Esophagus muscularis mucosa (tissue), 4 donors: ENCODE data around the gene ZSCAN16. TPM values are rescaled to one million over a fixed set of nuclear protein-coding genes. Genes with fewer than 3 reads are reported as not detected.

Source experiments
- DNase-seq: peaks from one replicate; pipeline ENCODE4 v3.0.0-alpha.2; 2017; ENCODE audit errors: extremely low spot score
- H3K27ac ChIP-seq, 4 donors: fragments of 200-600 bp; sonication (generic); replicated peaks in 1 of 4; 1 replicate in 3 of 4; 2 replicates in 1 of 4; pipeline ENCODE4 v1.5.1; 2016 to 2019; ENCODE audit warnings: mild to moderate bottlenecking in 1 of 4
- H3K27me3 ChIP-seq, 4 donors: fragments of 200-600 bp; sonication (generic); one replicate each; pipeline versions ENCODE4 v1.5.1 to v1.6.0; 2016 to 2019
- H3K36me3 ChIP-seq, 4 donors: fragments of 200-600 bp; sonication (generic); one replicate each; pipeline ENCODE4 v1.5.1; 2016 to 2019
- H3K4me1 ChIP-seq, 4 donors: fragments of 200-600 bp; sonication (generic); one replicate each; pipeline ENCODE4 v1.5.1; 2016 to 2019
- H3K4me3 ChIP-seq, 4 donors: fragments of 200-600 bp; sonication (generic); 1 replicate in 2 of 4; 2 replicates in 2 of 4; pipeline ENCODE4 v1.5.1; 2016 to 2019; ENCODE audit warnings: mild to moderate bottlenecking in 4 of 4, moderate library complexity in 1 of 4
- H3K9me3 ChIP-seq, 4 donors: fragments of 200-600 bp; sonication (generic); 1 replicate in 3 of 4; 2 replicates in 1 of 4; pipeline ENCODE4 v1.5.1; 2016 to 2019
- CTCF ChIP-seq, 3 experiments: fragments of 200-600 bp in 2 of 3; fragments of 450-650 bp in 1 of 3; sonication (generic) in 2 of 3; IDR thresholded peaks; one replicate each; pipeline ENCODE4 v1.5.1; 2017 to 2019; ENCODE audit warnings: antibody characterized with exemption in 3 of 3, mild to moderate bottlenecking in 2 of 3, moderate library complexity in 1 of 3
- EP300 ChIP-seq: sonication (generic); formaldehyde crosslinking; IDR thresholded peaks from one replicate; pipeline ENCODE4 v1.6.1; 2017; ENCODE audit warnings: antibody characterized with exemption
- POLR2A ChIP-seq: fragments of 450-650 bp; IDR thresholded peaks from one replicate; pipeline ENCODE4 v1.6.1; 2017; ENCODE audit warnings: antibody characterized with exemption, moderate library complexity, mild to moderate bottlenecking, low read depth
- POLR2AphosphoS5 ChIP-seq, 2 donors: sonication (generic); formaldehyde crosslinking; IDR thresholded peaks; one replicate each; pipeline ENCODE4 v1.6.1; 2017; ENCODE audit warnings: antibody characterized with exemption in 2 of 2
- WGBS: methylation state at CpG from one replicate; pipeline ENCODE4 v1.1.5; 2018; 5-methylcytosine and 5-hydroxymethylcytosine counted together
- intact Hi-C: fragments of 100-400 bp; cut with DNase I; formaldehyde crosslinking; loops from one replicate; pipeline ENCODE4 v1.15.1; 2023
- total RNA-seq, 4 donors: library from RNA; depleted of rRNA; stranded (reverse); fragments of >200 nt; gene quantifications; one replicate each; pipeline versions ENCODE4 v1.1.0 to v1.2.1, GENCODE V29; 2016

ZSCAN16 gene
- total RNA-seq, 4 donors from 2014 or later, result 2.9 to 7.4 (median 3.4) TPM

- Histone ChIP-seq H3K36me3 (peaks cover 0 to 52% (median 32%) of the 10 kb centered on the region in 4 donors), H3K9me3 (no peaks in the 10 kb centered on the region), H3K27me3 (no peaks in the 10 kb centered on the region), H3K4me3 (no peak overlapping the region), H3K4me1 (peaks cover 3 to 21% (median 16%) of the 10 kb centered on the region in 4 donors), H3K27ac (peak overlapping the region in 1 of 4 donors; percentile 77)
- no peak for DNase-seq
- no peak for TF ChIP-seq POLR2AphosphoS5 (IDR thresholded peaks at IDR 0.05)
- TF ChIP-seq CTCF (IDR thresholded peaks at IDR 0.05), result no peak
- no peak for TF ChIP-seq EP300
- TF ChIP-seq POLR2A, result no peak
- 81% methylated on average over 2 of the region's 4 CpGs for WGBS
- intact Hi-C loops, result no loop called here
These were observed 992 bp downstream of the ZSCAN16 start for GRCh38 chr6:28125401-28125800.

- Histone ChIP-seq H3K27ac (peak overlapping the region in 1 of 4 donors; percentile 26), H3K27me3 (no peaks in the 10 kb centered on the region), H3K4me1 (peaks cover 25 to 40% (median 33%) of the 10 kb centered on the region in 4 donors), H3K9me3 (no peaks in the 10 kb centered on the region), H3K4me3 (no peak overlapping the region), H3K36me3 (peaks cover 0 to 29% (median 11%) of the 10 kb centered on the region in 4 donors)
- no peak for TF ChIP-seq EP300
- peak in 1 of 3 experiments; percentile 31 for TF ChIP-seq CTCF (IDR thresholded peaks at IDR 0.05)
- no peak for TF ChIP-seq POLR2A
- TF ChIP-seq POLR2AphosphoS5 (IDR thresholded peaks at IDR 0.05), result no peak
- no peak for DNase-seq
- 36% methylated on average over 2 of the region's 3 CpGs for WGBS
- intact Hi-C loops, result loop anchor here (5.0 kb wide), 1 partner anchor 52 kb away; the partner anchor contains the start of gene ZNF165
These were observed 9.6 kb downstream of the ZSCAN16 start for GRCh38 chr6:28134015-28134414.

- Histone ChIP-seq H3K27ac (no peak overlapping the region), H3K9me3 (no peaks in the 10 kb centered on the region), H3K27me3 (no peaks in the 10 kb centered on the region), H3K4me1 (peaks cover 25 to 40% (median 33%) of the 10 kb centered on the region in 4 donors), H3K4me3 (no peak overlapping the region), H3K36me3 (peaks cover 0 to 23% (median 8%) of the 10 kb centered on the region in 4 donors)
- WGBS, result 66% methylated on average over 1 of the region's 1 CpG
- DNase-seq, result no peak
- no peak for TF ChIP-seq CTCF (IDR thresholded peaks at IDR 0.05)
- TF ChIP-seq POLR2AphosphoS5 (IDR thresholded peaks at IDR 0.05), result no peak
- TF ChIP-seq EP300, result no peak
- TF ChIP-seq POLR2A, result no peak
- intact Hi-C loops, result loop anchor here (5.0 kb wide), 1 partner anchor 52 kb away; the partner anchor contains the start of gene ZNF165
These were observed 10.3 kb downstream of the ZSCAN16 start for GRCh38 chr6:28134716-28135115.

- H3K9me3 ChIP-seq, result no peaks in the 10 kb centered on the region
- intact Hi-C loops, result no loop called here
- no peak for DNase-seq
- H3K4me3 ChIP-seq, result peak overlapping the region in 3 of 4 donors; percentile 75 to 94 (median 83)
- H3K27me3 ChIP-seq, result no peaks in the 10 kb centered on the region
- H3K27ac ChIP-seq, result peak overlapping the region; percentile 92 to 97 (median 96)
- no peak for TF ChIP-seq EP300
- H3K4me1 ChIP-seq, result peaks cover 25 to 40% (median 33%) of the 10 kb centered on the region in 4 donors
- peaks cover 0 to 16% (median 4%) of the 10 kb centered on the region in 4 donors for H3K36me3 ChIP-seq
- 20% methylated on average over 3 of the region's 3 CpGs for WGBS
These were observed 11.0 kb downstream of the ZSCAN16 start for GRCh38 chr6:28135393-28135792.

- Histone ChIP-seq H3K27me3 (no peaks in the 10 kb centered on the region), H3K4me3 (peak overlapping the region; percentile 75 to 94 (median 86)), H3K36me3 (peaks cover 0 to 7% (median 2%) of the 10 kb centered on the region in 4 donors), H3K9me3 (no peaks in the 10 kb centered on the region), H3K4me1 (peaks cover 26 to 47% (median 39%) of the 10 kb centered on the region in 4 donors), H3K27ac (peak overlapping the region; percentile 92 to 97 (median 96))
- under 1% methylated on average over 35 of the region's 58 CpGs for WGBS
- peak; percentile 97 for DNase-seq
- TF ChIP-seq POLR2A, result no peak
- TF ChIP-seq POLR2AphosphoS5 (IDR thresholded peaks at IDR 0.05), result peak; percentile 83 to 91
- TF ChIP-seq CTCF (IDR thresholded peaks at IDR 0.05), result peak in 1 of 3 experiments; percentile 28
- intact Hi-C loops, result no loop called here
These were observed 12.4 kb downstream of the ZSCAN16 start for GRCh38 chr6:28136585-28137504.
